Right lobe of liver (tissue), 6 donors: ENCODE results near the gene CAMKMT. TPM values are rescaled to one million over a fixed set of nuclear protein-coding genes. Genes with fewer than 3 reads are reported as not detected.
A peak's percentile ranks its signal among the peaks of the same experiment; 100 is the strongest.

Source experiments
- ATAC-seq, 4 donors: fragments of 200-7000 bp; cut with Tn5 transposase; one replicate each; pipeline ENCODE4 v1.9.1; 2020; ENCODE audit warnings: mild to moderate bottlenecking in 4 of 4, moderate library complexity in 4 of 4
- DNase-seq, 3 donors: peaks; one replicate each; pipeline ENCODE4 v3.0.0-alpha.2; 2020
- H3K27ac ChIP-seq, 3 donors: fragments of 200-600 bp; one replicate each; pipeline ENCODE4 v1.8.0; 2022
- H3K27me3 ChIP-seq, 2 donors: fragments of 200-600 bp; one replicate each; pipeline ENCODE4 v1.8.0; 2022
- H3K36me3 ChIP-seq, 4 donors: fragments of 200-600 bp; sonication (generic) in 1 of 4; one replicate each; pipeline versions ENCODE4 v1.5.1 to v1.8.0; 2017 to 2022; ENCODE audit warnings: control low read depth in 1 of 4
- H3K4me1 ChIP-seq, 4 donors: fragments of 200-600 bp; sonication (generic) in 1 of 4; one replicate each; pipeline versions ENCODE4 v1.5.1 to v1.8.0; 2017 to 2022; ENCODE audit warnings: control low read depth in 1 of 4
- H3K4me3 ChIP-seq, 3 donors: fragments of 200-600 bp; one replicate each; pipeline ENCODE4 v1.8.0; 2022
- H3K9me3 ChIP-seq, 4 donors: fragments of 200-600 bp; sonication (generic) in 1 of 4; one replicate each; pipeline versions ENCODE4 v1.5.1 to v1.8.0; 2017 to 2022; ENCODE audit warnings: control low read depth in 1 of 4
- POLR2A ChIP-seq: fragments of 450-650 bp; IDR thresholded peaks from one replicate; pipeline ENCODE4 v1.6.1; 2017; ENCODE audit warnings: antibody characterized with exemption, mild to moderate bottlenecking
- WGBS: methylation state at CpG from one replicate; pipeline ENCODE4 v1.1.6; 2018; ENCODE audit warnings: low coverage, low lambda C conversion rate; ENCODE audit not compliant: insufficient coverage; ENCODE audit errors: missing lambda C conversion rate; 5-methylcytosine and 5-hydroxymethylcytosine counted together
- intact Hi-C, 2 donors: fragments of 100-400 bp; cut with DNase I; formaldehyde crosslinking; loops; one replicate each; pipeline versions ENCODE4 v1.11.2 to v1.14.1; 2022
- total RNA-seq, 6 experiments: library from RNA; depleted of rRNA in 2 of 6; stranded (reverse); fragments of >200 nt in 2 of 6; fragmentation: NEBNext Ultra II Directional in 3 of 6; extraction: Animal tissue kit (Norgen Biotek cat#: 25700) in 3 of 6; gene quantifications; one replicate each; pipeline versions ENCODE4 v1.1.0 to v1.2.4, GENCODE V29; 2016 to 2023
- TF ChIP-seq, protein P1 (sequence below), 4 donors: fragments of 200-600 bp in 3 of 4; fragments of 450-650 bp in 1 of 4; IDR thresholded peaks; one replicate each; pipeline versions ENCODE4 v1.5.1 to v1.8.0; 2016 to 2022; ENCODE audit warnings: antibody characterized with exemption in 4 of 4, mild to moderate bottlenecking in 2 of 4
- donor health status: DM: no; HTN: yes; CAD: no.
- donor health status: DM: no; HTN: no; CAD: no.
- donor health status: DM: no; HTN: no; CAD: no.
- donor health status: DM: no; HTN: yes; CAD: no.
- donor health status: DM: no; HTN: yes; CAD: no.

The CAMKMT gene
- total RNA-seq, 6 experiments from 2014 or later, result 2.0 to 7.4 (median 5.2) TPM

DNA sequence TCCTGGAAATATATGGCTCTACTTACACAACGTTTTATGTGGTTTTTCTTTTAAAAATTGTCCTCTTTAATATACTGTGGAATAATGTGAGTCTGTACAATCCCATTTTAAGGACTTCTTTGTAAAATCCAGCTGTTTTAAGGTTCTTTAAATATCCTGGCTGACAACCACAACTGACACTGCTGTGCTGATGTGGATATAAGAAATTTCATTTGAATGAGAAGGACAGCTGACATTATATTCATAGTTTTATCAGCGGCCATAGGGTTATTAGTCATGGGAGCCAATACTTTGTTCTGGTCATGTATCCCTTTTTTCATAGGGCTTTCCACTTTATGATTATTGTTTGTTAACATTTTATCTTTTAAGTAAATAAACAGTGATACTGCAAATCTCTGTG, 169.5 kb downstream of the CAMKMT start:
- H3K4me1 ChIP-seq, result peaks cover 0 to 25% (median 7%) of the 10 kb centered on the region in 4 donors
- no peak for TF ChIP-seq POLR2A
- TF ChIP-seq, protein P1, sequence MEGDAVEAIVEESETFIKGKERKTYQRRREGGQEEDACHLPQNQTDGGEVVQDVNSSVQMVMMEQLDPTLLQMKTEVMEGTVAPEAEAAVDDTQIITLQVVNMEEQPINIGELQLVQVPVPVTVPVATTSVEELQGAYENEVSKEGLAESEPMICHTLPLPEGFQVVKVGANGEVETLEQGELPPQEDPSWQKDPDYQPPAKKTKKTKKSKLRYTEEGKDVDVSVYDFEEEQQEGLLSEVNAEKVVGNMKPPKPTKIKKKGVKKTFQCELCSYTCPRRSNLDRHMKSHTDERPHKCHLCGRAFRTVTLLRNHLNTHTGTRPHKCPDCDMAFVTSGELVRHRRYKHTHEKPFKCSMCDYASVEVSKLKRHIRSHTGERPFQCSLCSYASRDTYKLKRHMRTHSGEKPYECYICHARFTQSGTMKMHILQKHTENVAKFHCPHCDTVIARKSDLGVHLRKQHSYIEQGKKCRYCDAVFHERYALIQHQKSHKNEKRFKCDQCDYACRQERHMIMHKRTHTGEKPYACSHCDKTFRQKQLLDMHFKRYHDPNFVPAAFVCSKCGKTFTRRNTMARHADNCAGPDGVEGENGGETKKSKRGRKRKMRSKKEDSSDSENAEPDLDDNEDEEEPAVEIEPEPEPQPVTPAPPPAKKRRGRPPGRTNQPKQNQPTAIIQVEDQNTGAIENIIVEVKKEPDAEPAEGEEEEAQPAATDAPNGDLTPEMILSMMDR (IDR thresholded peaks at IDR 0.05), result no peak
- no peaks in the 10 kb centered on the region for H3K9me3 ChIP-seq
- no peak for DNase-seq
- H3K4me3 ChIP-seq, result no peak overlapping the region
- 55% methylated on average over 2 of the region's 2 CpGs for WGBS
- no peaks in the 10 kb centered on the region for H3K36me3 ChIP-seq
- ATAC-seq, result peak in 1 of 4 donors; percentile 6
- intact Hi-C loops, result no loop called here
- peak overlapping the region in 2 of 3 donors; percentile 46 to 81 for H3K27ac ChIP-seq
- no peaks in the 10 kb centered on the region for H3K27me3 ChIP-seq

DNA sequence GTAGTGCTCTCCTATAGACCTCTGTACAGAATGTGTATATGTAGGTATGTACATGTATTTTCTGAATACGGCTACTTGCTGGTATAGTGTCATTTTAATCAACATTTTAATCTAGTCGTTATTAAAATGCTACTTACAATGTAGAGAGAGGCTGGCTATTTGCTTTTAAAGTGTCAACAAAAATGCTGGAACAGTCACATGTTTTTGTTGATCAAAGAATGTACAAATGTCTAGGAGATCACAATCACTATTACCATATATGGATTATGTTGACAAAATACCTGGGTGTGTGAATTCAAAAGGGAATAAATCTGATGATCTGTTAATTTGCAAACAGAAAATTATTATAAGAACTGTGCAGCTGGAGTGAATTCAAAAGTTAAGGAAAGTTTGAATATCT, 170.3 kb downstream of the CAMKMT start:
- H3K27ac ChIP-seq, result peak overlapping the region in 2 of 3 donors; percentile 46 to 81
- WGBS, result 48% methylated on average over 2 of the region's 2 CpGs
- intact Hi-C loops, result no loop called here
- no peaks in the 10 kb centered on the region for H3K9me3 ChIP-seq
- H3K4me3 ChIP-seq, result no peak overlapping the region
- peaks cover 0 to 22% (median 7%) of the 10 kb centered on the region in 4 donors for H3K4me1 ChIP-seq
- H3K36me3 ChIP-seq, result no peaks in the 10 kb centered on the region
- no peak for TF ChIP-seq POLR2A
- H3K27me3 ChIP-seq, result no peaks in the 10 kb centered on the region
- ATAC-seq, result peak; percentile 78 to 87 (median 84)
- DNase-seq, result no peak

DNA sequence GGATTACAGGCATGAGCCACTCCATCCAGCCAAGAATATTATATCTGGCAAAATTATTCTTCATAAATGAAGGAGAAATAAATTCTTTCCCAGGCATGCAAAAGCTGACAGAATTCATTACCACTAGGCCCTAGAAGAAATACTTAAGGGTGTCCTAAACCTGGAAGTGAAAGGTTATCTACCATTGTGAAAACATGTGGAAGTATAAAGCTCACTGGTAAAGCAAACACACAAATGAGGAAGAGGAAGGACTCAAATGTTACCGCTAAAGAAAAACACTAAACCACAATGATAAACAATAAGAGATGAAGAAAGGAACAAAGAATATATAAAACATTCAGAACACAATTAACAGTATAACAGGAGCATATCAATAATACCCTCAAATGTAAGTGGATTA, 171.8 kb downstream of the CAMKMT start:
- Histone ChIP-seq H3K4me1 (peaks cover 0 to 22% (median 7%) of the 10 kb centered on the region in 4 donors), H3K27ac (no peak overlapping the region), H3K27me3 (no peaks in the 10 kb centered on the region), H3K9me3 (no peaks in the 10 kb centered on the region), H3K4me3 (no peak overlapping the region), H3K36me3 (no peaks in the 10 kb centered on the region)
- no peak for ATAC-seq
- intact Hi-C loops, result no loop called here
- WGBS, result 57% methylated on average over 1 of the region's 1 CpG
- DNase-seq, result no peak
- TF ChIP-seq, protein P1 (IDR thresholded peaks at IDR 0.05), result no peak
- TF ChIP-seq POLR2A, result no peak

DNA sequence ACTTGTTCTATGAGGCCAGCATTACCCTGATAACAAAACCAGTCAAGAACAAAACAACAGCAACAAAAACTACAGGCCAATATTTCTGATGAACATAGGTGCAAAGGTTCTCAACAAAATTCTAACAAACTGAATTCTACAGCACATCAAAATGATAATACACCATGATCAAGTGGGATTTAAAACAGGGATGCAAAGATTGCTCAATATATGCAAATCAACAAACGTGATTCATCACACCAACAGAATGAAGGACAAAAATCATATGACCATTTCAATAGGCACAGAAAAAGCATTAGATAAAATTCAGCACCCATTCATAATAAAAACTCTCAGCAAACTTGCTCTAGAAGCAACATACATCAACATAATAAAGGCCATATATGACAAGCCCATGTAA, 173.6 kb downstream of the CAMKMT start:
- H3K36me3 ChIP-seq, result no peaks in the 10 kb centered on the region
- intact Hi-C loops, result no loop called here
- ATAC-seq (no peak), DNase-seq (no peak)
- H3K9me3 ChIP-seq, result no peaks in the 10 kb centered on the region
- no peak overlapping the region for H3K4me3 ChIP-seq
- H3K27me3 ChIP-seq, result no peaks in the 10 kb centered on the region
- no peak overlapping the region for H3K27ac ChIP-seq
- H3K4me1 ChIP-seq, result peaks cover 0 to 25% (median 13%) of the 10 kb centered on the region in 4 donors
- 64% methylated on average over 1 of the region's 1 CpG for WGBS
- TF ChIP-seq, protein P1 (IDR thresholded peaks at IDR 0.05), result no peak
- no peak for TF ChIP-seq POLR2A

DNA sequence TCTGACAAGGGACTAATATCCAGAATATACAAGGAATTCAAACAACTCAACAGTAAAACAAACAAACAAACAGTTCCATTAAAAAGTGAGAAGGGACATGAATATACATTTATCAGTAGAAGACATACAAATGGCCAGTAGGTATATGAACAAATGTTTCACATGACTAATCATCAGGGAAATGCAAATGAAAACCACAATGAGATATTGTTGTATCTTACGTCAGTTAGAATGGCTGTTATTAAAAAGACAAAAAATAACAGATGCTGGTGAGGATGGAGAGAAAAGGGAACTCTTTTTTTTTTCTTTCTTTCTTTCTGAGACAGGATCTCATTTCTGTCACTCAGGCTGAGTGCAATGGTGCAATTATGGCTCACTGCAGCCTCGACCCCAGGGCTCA, 175.5 kb downstream of the CAMKMT start:
- TF ChIP-seq POLR2A, result no peak
- TF ChIP-seq, protein P1 (IDR thresholded peaks at IDR 0.05), result no peak
- H3K36me3 ChIP-seq, result no peaks in the 10 kb centered on the region
- WGBS, result 93% methylated on average over 1 of the region's 2 CpGs

More for the DNA sequence above, 175.5 kb downstream of the CAMKMT start:
- intact Hi-C loops, result no loop called here
- Histone ChIP-seq H3K4me1 (peaks cover 0 to 15% (median 6%) of the 10 kb centered on the region in 4 donors), H3K4me3 (no peak overlapping the region), H3K27me3 (no peaks in the 10 kb centered on the region), H3K9me3 (no peaks in the 10 kb centered on the region), H3K27ac (no peak overlapping the region)
- ATAC-seq, result no peak
- no peak for DNase-seq
